Right atrium auricular region (tissue), 2 donors: Measurements from ENCODE around the gene ANKRD13B. TPM values are rescaled to one million over a fixed set of nuclear protein-coding genes. Genes with fewer than 3 reads are reported as not detected.

Experiments used
- DNase-seq: peaks from one replicate; pipeline ENCODE4 v3.0.0-alpha.2; 2019; ENCODE audit warnings: low spot score
- H3K27ac ChIP-seq, 2 donors: fragments of 200-600 bp; sonication (generic); 1 replicate in 1 of 2; 2 replicates in 1 of 2; pipeline ENCODE4 v1.5.1; 2016 to 2019
- H3K27me3 ChIP-seq, 2 donors: fragments of 200-600 bp; sonication (generic); one replicate each; pipeline versions ENCODE4 v1.5.1 to v1.6.0; 2017 to 2019
- H3K36me3 ChIP-seq: fragments of 200-600 bp; sonication (generic); one replicate; pipeline ENCODE4 v1.5.1; 2016
- H3K4me1 ChIP-seq, 2 donors: fragments of 200-600 bp; sonication (generic); one replicate each; pipeline versions ENCODE4 v1.5.1 to v1.6.0; 2017 to 2019
- H3K4me3 ChIP-seq, 2 donors: fragments of 200-600 bp; sonication (generic); 1 replicate in 1 of 2; 2 replicates in 1 of 2; pipeline ENCODE4 v1.5.1; 2017 to 2019; ENCODE audit warnings: mild to moderate bottlenecking in 1 of 2, moderate library complexity in 1 of 2
- H3K9me3 ChIP-seq, 2 donors: fragments of 200-600 bp; sonication (generic); one replicate each; pipeline ENCODE4 v1.5.1; 2019
- total RNA-seq, 2 donors: library from RNA; depleted of rRNA; stranded (reverse); fragments of >200 nt; gene quantifications; one replicate each; pipeline ENCODE4 v1.1.0, GENCODE V29; 2016
- TF ChIP-seq, protein P1 (sequence below), 2 donors: fragments of 200-600 bp; sonication (generic); IDR thresholded peaks; one replicate each; pipeline ENCODE4 v1.5.1; 2019; ENCODE audit warnings: antibody characterized with exemption in 2 of 2

ANKRD13B gene
- total RNA-seq, 2 donors from 2014 or later = 6.6 to 8.3 TPM

DNA sequence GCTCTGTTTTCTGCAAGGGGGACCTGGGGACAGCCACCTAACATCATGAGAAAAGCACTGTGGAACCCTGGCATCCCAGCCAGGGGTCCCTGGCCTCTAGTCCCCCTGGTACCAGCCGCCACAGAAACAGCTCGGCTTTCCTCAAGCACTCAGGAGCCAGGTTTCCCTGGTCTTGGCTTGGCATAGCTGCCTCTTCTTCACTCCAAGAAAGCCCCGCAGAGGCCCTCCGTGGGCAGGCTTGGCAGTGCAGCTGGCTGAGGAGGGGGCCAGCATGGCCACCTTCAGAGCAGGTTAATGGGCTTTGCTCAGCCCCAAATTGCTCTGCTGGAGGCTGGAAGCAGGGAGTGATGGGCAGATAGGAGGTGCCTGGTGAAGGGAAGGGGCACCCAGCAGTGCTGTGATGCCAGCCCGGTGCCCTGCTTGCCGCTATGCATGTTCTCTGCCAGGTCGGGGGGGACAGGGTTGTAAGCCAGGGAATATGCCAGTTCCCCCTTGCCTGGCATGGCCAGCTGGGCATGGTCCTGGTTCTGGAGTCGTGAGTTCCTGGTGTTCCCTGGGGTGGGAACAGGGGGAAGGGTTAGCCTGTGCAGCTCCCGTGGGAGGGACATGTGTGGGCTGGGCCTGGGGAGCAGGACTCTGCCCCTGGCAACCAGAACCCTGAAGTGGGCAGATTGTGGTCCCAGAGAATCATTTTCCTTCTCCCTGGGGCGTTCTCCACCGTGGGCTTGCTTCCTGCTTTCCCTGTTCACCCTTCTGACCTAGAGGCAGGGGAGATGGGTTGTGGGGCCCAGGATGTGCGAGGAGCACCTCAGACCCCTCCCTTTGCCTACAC lies 3.2 kb downstream of the ANKRD13B start:
- TF ChIP-seq, protein P1, sequence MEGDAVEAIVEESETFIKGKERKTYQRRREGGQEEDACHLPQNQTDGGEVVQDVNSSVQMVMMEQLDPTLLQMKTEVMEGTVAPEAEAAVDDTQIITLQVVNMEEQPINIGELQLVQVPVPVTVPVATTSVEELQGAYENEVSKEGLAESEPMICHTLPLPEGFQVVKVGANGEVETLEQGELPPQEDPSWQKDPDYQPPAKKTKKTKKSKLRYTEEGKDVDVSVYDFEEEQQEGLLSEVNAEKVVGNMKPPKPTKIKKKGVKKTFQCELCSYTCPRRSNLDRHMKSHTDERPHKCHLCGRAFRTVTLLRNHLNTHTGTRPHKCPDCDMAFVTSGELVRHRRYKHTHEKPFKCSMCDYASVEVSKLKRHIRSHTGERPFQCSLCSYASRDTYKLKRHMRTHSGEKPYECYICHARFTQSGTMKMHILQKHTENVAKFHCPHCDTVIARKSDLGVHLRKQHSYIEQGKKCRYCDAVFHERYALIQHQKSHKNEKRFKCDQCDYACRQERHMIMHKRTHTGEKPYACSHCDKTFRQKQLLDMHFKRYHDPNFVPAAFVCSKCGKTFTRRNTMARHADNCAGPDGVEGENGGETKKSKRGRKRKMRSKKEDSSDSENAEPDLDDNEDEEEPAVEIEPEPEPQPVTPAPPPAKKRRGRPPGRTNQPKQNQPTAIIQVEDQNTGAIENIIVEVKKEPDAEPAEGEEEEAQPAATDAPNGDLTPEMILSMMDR (IDR thresholded peaks at IDR 0.05) = no peak
- H3K9me3 ChIP-seq = no peaks in the 10 kb centered on the region
- H3K4me1 ChIP-seq = peaks cover 0 to 44% of the 10 kb centered on the region in 2 donors
- no peak overlapping the region for H3K27ac ChIP-seq
- no peak overlapping the region for H3K4me3 ChIP-seq
- DNase-seq = no peak
- no peaks in the 10 kb centered on the region for H3K27me3 ChIP-seq
- no peaks in the 10 kb centered on the region for H3K36me3 ChIP-seq

DNA sequence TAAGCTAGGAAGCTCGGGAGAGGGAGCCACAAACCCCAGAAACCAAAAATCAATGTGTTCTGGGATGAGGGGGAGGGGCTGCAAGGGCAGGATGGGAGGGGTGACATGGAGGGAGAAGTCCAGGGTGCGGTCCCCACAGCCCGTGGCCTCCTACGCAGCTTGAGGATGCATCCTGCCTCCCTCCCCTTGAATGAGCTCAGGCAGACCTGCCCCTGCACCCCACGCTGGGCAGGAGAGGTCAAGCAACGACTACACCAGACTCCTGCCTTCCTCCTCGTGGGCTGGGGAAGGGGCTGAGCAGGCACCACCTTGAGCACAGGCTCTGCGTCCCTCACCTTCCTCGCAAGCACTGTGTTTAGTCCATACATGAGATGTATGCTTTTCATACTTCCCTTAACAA lies 3.9 kb downstream of the ANKRD13B start:
- Histone ChIP-seq H3K27me3 (no peaks in the 10 kb centered on the region), H3K4me1 (peaks cover 0 to 38% of the 10 kb centered on the region in 2 donors), H3K36me3 (no peaks in the 10 kb centered on the region), H3K9me3 (no peaks in the 10 kb centered on the region), H3K4me3 (no peak overlapping the region), H3K27ac (no peak overlapping the region)
- DNase-seq = no peak
- TF ChIP-seq, protein P1 (IDR thresholded peaks at IDR 0.05) = no peak

DNA sequence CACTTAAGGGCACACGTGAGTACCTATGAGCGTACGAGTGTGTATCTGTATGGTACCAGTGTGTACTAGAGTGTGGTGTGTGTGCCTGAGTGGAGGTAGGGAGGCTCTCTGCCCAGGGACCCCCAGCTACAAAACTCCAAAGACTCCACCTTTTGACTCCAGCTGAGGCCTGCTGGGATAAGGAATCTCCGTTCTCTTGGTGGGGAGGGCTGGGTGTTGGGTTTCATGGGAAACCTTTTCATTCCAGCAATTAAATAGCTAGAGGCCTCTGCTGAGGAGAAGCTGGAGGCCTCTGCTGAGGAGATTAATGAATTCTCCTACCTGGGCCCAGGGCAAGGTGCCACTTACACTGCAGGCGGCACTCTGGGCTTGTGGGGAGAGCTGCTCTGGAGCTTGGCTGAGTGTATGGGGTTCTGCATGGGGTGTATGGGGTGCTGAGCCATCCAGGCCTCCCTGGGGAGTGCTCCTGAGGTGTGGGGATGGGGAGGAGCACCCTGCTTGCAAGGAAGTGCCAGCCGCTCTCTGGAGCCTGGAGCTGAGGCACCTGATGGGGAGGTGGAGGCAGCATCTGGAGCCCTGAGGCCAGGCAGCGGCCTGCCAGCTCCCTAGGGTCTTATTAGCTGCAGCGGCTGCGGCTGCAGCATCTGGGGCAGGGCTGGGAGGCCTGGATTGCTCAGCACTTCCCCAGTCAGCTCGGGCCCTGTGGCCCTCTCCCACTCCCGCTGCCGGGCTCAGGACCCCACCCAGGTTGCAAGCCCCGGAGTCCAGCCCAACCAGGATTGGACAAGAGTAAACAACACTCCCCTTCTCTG lies 4.6 kb downstream of the ANKRD13B start:
- no peak overlapping the region for H3K4me3 ChIP-seq
- peaks cover 0 to 30% of the 10 kb centered on the region in 2 donors for H3K4me1 ChIP-seq
- no peaks in the 10 kb centered on the region for H3K27me3 ChIP-seq
- H3K36me3 ChIP-seq = no peaks in the 10 kb centered on the region
- H3K27ac ChIP-seq = no peak overlapping the region
- no peaks in the 10 kb centered on the region for H3K9me3 ChIP-seq
- no peak for DNase-seq
- TF ChIP-seq, protein P1 (IDR thresholded peaks at IDR 0.05) = no peak

DNA sequence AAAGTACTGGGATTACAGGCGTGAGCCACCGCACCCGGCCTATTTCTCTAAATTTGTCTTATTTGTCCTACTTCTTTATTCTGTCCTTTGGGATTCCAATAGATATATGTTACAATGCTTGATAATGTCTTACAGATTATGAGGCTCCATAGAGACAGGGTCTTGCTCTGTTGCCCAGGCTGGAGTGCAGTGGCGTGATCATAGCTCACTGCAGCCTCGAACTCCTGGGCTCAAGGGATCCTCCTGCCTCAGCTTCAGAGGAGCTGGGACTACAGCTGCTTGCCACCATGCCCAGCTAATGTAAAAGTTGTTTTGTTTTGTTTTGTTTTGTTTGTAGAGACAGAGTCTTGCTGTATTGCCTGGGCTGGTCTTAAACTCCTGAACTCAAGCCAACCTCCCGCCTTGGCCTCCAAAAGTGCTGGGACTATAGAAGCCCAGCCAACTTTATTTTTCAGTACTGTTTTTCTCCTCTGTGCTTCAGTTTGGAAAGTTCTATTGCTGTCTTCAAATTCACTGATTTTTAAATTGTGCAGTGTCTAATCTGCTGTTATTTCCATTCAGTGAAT lies 10.3 kb downstream of the ANKRD13B start:
- H3K9me3 ChIP-seq = no peaks in the 10 kb centered on the region
- no peaks in the 10 kb centered on the region for H3K36me3 ChIP-seq
- TF ChIP-seq, protein P1 (IDR thresholded peaks at IDR 0.05) = no peak
- H3K27me3 ChIP-seq = no peaks in the 10 kb centered on the region
- H3K27ac ChIP-seq = no peak overlapping the region
- no peak overlapping the region for H3K4me3 ChIP-seq
- H3K4me1 ChIP-seq = no peaks in the 10 kb centered on the region
- no peak for DNase-seq

DNA sequence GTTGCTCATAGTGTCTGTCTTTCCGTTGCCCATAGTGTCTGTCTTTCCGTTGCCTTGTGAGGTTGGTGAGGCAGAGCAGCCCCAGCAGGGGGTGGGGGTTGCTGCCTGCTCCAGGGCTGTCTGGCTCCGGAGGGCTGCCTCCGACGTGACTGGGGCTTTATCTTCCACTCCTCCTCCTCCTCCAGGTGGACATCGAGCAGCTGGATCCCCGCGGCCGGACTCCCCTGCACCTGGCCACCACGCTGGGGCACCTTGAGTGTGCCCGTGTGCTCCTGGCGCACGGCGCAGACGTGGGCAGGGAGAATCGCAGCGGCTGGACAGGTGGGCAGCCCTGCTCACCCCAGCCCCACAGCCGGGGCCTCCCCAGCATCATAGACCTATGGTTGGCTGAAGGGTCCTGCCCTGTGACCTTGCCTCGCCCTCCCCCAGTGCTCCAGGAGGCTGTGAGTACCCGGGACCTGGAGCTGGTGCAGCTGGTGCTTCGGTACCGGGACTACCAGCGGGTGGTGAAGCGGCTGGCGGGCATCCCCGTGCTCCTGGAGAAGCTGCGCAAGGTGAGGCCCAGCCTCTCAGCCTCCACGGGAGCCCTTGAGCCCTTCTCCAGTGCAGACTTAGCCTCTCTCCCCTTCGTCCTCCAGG lies 14.7 kb downstream of the ANKRD13B start:
- no peaks in the 10 kb centered on the region for H3K27me3 ChIP-seq
- H3K36me3 ChIP-seq = no peaks in the 10 kb centered on the region
- H3K9me3 ChIP-seq = no peaks in the 10 kb centered on the region
- H3K4me1 ChIP-seq = peaks cover 0 to 3% of the 10 kb centered on the region in 2 donors
- TF ChIP-seq, protein P1 (IDR thresholded peaks at IDR 0.05) = no peak
- DNase-seq = no peak
- H3K4me3 ChIP-seq = no peak overlapping the region
- no peak overlapping the region for H3K27ac ChIP-seq
